ENCODE results near the gene NR1H4.
"Not testable (repeated sequence)": the region's sequence is repeated elsewhere in the genome, so short reads cannot be mapped to it uniquely, and the experiment has no call there.

Gene NR1H4

GRCh38 chr12:100573292-100574186, 99.9 kb downstream of the NR1H4 start, which contains the start of gene GAS2L3:
Gene GAS2L3 (plus strand): TSS chr12:100573684. CDS start chr12:100594905, 21,221 bp downstream.
- DNase-seq, result peak; percentile 74

GRCh38 chr12:100574187-100575074, 100.8 kb downstream of the NR1H4 start:
- no peak for DNase-seq

- no peak for DNase-seq
Measured at GRCh38 chr12:100576331-100577036, 102.8 kb downstream of the NR1H4 start.

GRCh38 chr12:100578923-100579322, 105.3 kb downstream of the NR1H4 start:
- no peak for DNase-seq

- DNase-seq, result no peak
Measured at GRCh38 chr12:100579844-100580243, 106.2 kb downstream of the NR1H4 start.

- no peak for DNase-seq
Measured at GRCh38 chr12:100584256-100584655, 110.6 kb downstream of the NR1H4 start.

- no peak for DNase-seq
Measured at GRCh38 chr12:100591979-100592378, 118.3 kb downstream of the NR1H4 start.

GRCh38 chr12:100593490-100593889, 119.8 kb downstream of the NR1H4 start:
- DNase-seq, result no peak

- DNase-seq, result no peak
Measured at GRCh38 chr12:100601626-100602025, 128.0 kb downstream of the NR1H4 start.

- not testable (repeated sequence) for DNase-seq
Measured at GRCh38 chr12:100602997-100603396, 129.3 kb downstream of the NR1H4 start.

GRCh38 chr12:100608776-100609175, 135.1 kb downstream of the NR1H4 start:
- DNase-seq, result no peak

GRCh38 chr12:100610666-100611430, 137.2 kb downstream of the NR1H4 start:
- DNase-seq, result no peak

GRCh38 chr12:100612606-100613005, 138.9 kb downstream of the NR1H4 start:
- DNase-seq, result no peak
